D721Med (cell line): ENCODE data around the gene CADM1.

ENCODE experiments used
- DNase-seq: peaks from one replicate; pipeline ENCODE4 v3.0.0; 2011; ENCODE audit warnings: low spot score; ENCODE audit not compliant: insufficient read length
- FAIRE-seq: peaks from 2 replicates; lab custom pipeline; 2011; peaks lifted over from hg19 to GRCh38; lab: Jason Lieb, UNC
- TF ChIP-seq, protein P1 (sequence below): IDR thresholded peaks from 2 replicates; pipeline ENCODE4 v1.5.1; 2012; ENCODE audit warnings: mild to moderate bottlenecking, control low read depth; ENCODE audit not compliant: insufficient read depth; ENCODE audit errors: missing control alignments

The CADM1 gene

GRCh38 chr11:115421352-115421991 lies 82.7 kb downstream of the CADM1 start:
- TF ChIP-seq, protein P1, sequence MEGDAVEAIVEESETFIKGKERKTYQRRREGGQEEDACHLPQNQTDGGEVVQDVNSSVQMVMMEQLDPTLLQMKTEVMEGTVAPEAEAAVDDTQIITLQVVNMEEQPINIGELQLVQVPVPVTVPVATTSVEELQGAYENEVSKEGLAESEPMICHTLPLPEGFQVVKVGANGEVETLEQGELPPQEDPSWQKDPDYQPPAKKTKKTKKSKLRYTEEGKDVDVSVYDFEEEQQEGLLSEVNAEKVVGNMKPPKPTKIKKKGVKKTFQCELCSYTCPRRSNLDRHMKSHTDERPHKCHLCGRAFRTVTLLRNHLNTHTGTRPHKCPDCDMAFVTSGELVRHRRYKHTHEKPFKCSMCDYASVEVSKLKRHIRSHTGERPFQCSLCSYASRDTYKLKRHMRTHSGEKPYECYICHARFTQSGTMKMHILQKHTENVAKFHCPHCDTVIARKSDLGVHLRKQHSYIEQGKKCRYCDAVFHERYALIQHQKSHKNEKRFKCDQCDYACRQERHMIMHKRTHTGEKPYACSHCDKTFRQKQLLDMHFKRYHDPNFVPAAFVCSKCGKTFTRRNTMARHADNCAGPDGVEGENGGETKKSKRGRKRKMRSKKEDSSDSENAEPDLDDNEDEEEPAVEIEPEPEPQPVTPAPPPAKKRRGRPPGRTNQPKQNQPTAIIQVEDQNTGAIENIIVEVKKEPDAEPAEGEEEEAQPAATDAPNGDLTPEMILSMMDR, result no peak
- FAIRE-seq (no peak), DNase-seq (no peak)

DNA sequence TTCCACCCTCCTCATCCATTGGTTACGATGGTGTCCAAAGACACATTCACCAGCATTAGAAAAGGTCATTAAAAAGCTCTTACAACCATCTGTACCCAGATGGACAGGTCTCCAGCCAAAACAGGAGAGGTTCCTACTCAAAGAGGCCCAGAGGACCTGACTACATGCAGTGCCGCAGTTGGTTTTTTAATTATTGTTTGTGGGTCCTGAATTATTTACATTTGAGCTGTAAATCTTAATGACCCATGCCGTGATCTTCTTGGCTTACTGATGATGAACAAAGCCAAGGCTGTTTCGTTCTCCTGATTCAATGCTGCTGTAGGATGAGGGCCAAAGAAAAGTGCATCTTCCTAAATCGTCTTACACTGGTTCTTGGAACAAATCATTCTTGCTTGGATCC lies 83.7 kb downstream of the CADM1 start:
- DNase-seq, result no peak
- FAIRE-seq, result peak; percentile 61

GRCh38 chr11:115418626-115419025 lies 85.6 kb downstream of the CADM1 start:
- TF ChIP-seq, protein P1, result no peak
- FAIRE-seq (no peak), DNase-seq (no peak)

More for the DNA sequence above, 83.7 kb downstream of the CADM1 start:
- TF ChIP-seq, protein P1, result no peak

DNA sequence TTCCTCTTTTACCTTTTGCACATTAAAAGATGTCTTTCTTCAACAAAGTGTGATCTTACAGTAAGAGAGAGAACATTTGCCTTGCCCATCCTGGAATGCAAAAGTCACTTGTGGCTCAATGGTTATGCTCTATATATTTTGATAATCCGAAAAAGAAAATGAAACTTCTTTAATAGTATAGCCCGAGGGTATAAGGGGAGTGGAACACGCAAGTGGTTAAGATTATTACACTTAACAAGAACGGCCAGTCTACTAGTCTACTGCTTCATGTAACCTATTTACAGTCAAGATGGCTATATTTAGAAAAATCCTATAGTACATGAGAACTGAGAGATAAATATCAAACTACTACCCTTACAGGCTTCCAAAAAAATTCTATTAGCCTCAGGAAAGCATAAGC lies 86.1 kb downstream of the CADM1 start:
- DNase-seq, result no peak
- TF ChIP-seq, protein P1, result no peak
- FAIRE-seq, result no peak

DNA sequence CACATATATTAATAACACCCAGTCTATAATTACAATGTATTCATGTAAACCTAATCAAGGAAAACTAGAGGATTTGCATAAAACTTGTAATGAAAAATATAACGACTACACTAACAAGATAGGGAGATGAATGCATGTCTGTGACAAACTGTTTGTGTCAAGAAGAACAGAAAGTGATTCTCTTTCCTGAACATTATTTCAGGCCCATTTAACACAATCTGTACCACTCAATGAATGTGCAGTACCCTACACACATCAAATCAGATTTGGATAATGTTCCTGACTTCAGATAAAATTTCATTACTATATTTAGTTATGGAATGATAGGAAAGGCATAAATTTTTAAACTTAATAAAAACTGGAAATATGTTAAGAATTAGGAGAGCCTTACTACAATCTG lies 93.1 kb downstream of the CADM1 start:
- FAIRE-seq, result peak; percentile 11
- TF ChIP-seq, protein P1, result no peak

DNA sequence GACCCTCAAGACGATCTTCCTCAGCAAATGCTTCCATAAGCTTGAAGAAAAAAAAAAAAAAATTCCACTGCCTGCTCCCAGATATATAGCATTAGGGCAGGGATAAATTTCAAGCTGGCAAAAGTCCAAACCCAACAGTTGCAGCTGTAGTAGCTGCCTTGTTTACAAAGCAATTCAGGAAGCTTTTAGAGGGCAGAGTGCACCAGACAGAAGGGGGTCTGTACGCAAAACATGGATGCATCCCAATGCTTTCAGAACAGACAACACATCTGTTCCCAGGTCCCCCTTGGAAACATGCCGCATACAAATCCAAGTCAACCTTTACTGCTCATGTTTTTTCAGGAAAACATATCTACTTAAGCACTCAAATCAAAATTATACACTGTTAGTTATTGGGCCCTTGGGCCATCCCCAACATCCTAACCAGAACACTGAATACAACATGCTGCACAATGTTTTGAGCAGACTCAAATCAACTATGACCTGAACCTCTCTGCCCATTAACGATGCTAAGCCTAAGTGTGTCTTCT lies 94.5 kb downstream of the CADM1 start:
- FAIRE-seq, result no peak
- TF ChIP-seq, protein P1, result no peak
- DNase-seq, result no peak

More for the DNA sequence above, 93.1 kb downstream of the CADM1 start:
- no peak for DNase-seq

GRCh38 chr11:115409116-115409670 lies 95.0 kb downstream of the CADM1 start:
- FAIRE-seq (peak; percentile 60), DNase-seq (no peak)
- TF ChIP-seq, protein P1, result no peak
